Right renal cortex interstitium (tissue), 3 donors: ENCODE measurements around the gene EIF4G1. TPM values are rescaled to one million over a fixed set of nuclear protein-coding genes. Genes with fewer than 3 reads are reported as not detected.
A peak's percentile ranks its signal among the peaks of the same experiment; 100 is the strongest.

Experiments
- DNase-seq, 3 donors: peaks; one replicate each; pipeline ENCODE4 v3.0.0-alpha.2; 2013; ENCODE audit warnings: low read depth in 3 of 3, low spot score in 2 of 3
- polyA plus RNA-seq, 3 donors: library from polyadenylated mRNA; unstranded; fragments of 120-200 nt; gene quantifications; one replicate each; pipeline ENCODE4 v1.2.1, GENCODE V29; 2013; ENCODE audit not compliant: insufficient read length in 3 of 3

EIF4G1 gene
- polyA plus RNA-seq, 3 donors = 167 to 181 (median 171) TPM

GRCh38 chr3:184361532-184361931 lies 47.1 kb downstream of the EIF4G1 start, which contains the start of the genes CLCN2 and POLR2H:
CLCN2 (minus strand) TSS chr3:184361605; CDS start chr3:184361479, 126 bp downstream.
POLR2H (plus strand) TSS chr3:184361710; CDS start chr3:184363493, 1,783 bp downstream.
- DNase-seq = peak in 2 of 3 donors; percentile 55 to 71

GRCh38 chr3:184361932-184362667 lies 47.7 kb downstream of the EIF4G1 start:
- no peak for DNase-seq

- DNase-seq = peak; percentile 94 to 96 (median 96)
These were observed 48.5 kb downstream of the EIF4G1 start for GRCh38 chr3:184362668-184363546.

GRCh38 chr3:184366619-184367289 lies 52.3 kb downstream of the EIF4G1 start:
- no peak for DNase-seq

GRCh38 chr3:184368116-184368515 lies 53.7 kb downstream of the EIF4G1 start:
- no peak for DNase-seq

- DNase-seq = no peak
These were observed 54.3 kb downstream of the EIF4G1 start for GRCh38 chr3:184368586-184369183.

- peak in 2 of 3 donors; percentile 58 to 72 for DNase-seq
These were observed 57.2 kb downstream of the EIF4G1 start for GRCh38 chr3:184371570-184372018.

GRCh38 chr3:184372296-184372821 lies 58.0 kb downstream of the EIF4G1 start:
- DNase-seq = no peak

- DNase-seq = no peak
These were observed 58.5 kb downstream of the EIF4G1 start for GRCh38 chr3:184372911-184373310.

GRCh38 chr3:184373422-184373821 lies 59.0 kb downstream of the EIF4G1 start:
- no peak for DNase-seq

- no peak for DNase-seq
These were observed 61.5 kb downstream of the EIF4G1 start for GRCh38 chr3:184375747-184376461.

- DNase-seq = no peak
These were observed 63.0 kb downstream of the EIF4G1 start for GRCh38 chr3:184377374-184377773.

- DNase-seq = no peak
These were observed 63.6 kb downstream of the EIF4G1 start, which contains the start of gene THPO for GRCh38 chr3:184377882-184378445. THPO (minus strand) TSS chr3:184378207; CDS start chr3:184376259, 1,948 bp downstream.

- no peak for DNase-seq
These were observed 64.4 kb downstream of the EIF4G1 start for GRCh38 chr3:184378651-184379357.

GRCh38 chr3:184379358-184380184 lies 65.2 kb downstream of the EIF4G1 start, which contains the start of gene CHRD:
CHRD (plus strand) TSS chr3:184380054; CDS start chr3:184380319, 265 bp downstream.
- DNase-seq = no peak

GRCh38 chr3:184380185-184380626 lies 65.8 kb downstream of the EIF4G1 start:
- no peak for DNase-seq

- DNase-seq = no peak
These were observed 66.3 kb downstream of the EIF4G1 start for GRCh38 chr3:184380627-184381260.
